Measurements from ENCODE around the gene ADORA2A. TPM values are rescaled to one million over a fixed set of nuclear protein-coding genes. Genes with fewer than 3 reads are reported as not detected.

The ADORA2A gene
- total and polyA plus RNA-seq, 4 donors: 5.5 to 54.9 (median 22.8) TPM

DNA sequence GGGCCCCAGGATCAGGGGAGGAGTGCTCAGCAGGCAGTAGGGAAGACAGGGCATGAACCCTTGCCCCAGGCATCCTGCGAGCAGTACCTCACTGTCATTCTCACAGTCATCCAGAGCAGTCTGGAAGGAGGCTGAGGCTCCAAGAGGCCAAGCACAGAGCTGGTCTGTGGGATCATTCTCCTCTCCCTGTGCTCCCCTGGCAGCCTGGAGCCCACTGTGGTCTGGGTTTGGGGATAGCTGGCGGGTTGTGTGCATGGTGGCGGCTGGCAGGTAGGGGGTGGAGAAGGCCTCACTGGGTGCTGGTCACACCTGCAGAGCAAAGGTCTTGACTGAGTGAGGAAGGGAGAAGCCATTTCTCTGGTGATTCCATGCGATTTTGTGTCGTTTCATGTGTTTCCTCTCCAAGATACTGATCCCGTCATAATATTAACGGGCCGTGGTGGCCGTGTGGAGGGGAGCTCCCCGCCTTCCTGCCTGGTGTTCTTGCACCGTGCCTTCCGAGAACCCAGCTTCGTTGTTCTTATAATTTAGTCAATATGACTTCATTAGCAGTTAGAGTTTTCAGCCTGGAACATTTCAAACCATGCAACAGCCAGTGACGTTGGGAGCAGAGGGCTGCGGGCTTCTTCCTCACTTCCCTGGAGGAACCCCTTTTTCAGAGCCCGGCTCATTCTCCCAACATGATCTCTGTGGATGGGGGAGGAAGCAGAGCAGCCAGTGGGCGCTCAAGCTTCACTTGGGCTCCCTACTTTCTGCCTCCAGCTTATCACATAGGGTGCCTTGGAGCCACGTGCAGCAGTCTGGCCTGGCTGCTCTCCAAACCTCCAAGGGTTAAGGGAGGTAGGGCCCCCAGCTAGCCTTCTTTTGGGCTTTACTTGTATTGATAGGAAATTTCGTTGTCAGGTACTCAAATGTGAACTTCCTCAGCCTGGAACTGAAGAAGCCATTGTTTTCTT lies 20.8 kb upstream of the ADORA2A start:
- TF ChIP-seq, protein P1, sequence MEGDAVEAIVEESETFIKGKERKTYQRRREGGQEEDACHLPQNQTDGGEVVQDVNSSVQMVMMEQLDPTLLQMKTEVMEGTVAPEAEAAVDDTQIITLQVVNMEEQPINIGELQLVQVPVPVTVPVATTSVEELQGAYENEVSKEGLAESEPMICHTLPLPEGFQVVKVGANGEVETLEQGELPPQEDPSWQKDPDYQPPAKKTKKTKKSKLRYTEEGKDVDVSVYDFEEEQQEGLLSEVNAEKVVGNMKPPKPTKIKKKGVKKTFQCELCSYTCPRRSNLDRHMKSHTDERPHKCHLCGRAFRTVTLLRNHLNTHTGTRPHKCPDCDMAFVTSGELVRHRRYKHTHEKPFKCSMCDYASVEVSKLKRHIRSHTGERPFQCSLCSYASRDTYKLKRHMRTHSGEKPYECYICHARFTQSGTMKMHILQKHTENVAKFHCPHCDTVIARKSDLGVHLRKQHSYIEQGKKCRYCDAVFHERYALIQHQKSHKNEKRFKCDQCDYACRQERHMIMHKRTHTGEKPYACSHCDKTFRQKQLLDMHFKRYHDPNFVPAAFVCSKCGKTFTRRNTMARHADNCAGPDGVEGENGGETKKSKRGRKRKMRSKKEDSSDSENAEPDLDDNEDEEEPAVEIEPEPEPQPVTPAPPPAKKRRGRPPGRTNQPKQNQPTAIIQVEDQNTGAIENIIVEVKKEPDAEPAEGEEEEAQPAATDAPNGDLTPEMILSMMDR (IDR thresholded peaks at IDR 0.05; ENCODE audit: control extremely low read depth, extremely low read depth): no peak
- Histone ChIP-seq H3K27ac (ENCODE audit: low read depth in 1 of 2, low read length in 1 of 2) (peak overlapping the region in 1 of 2 donors; percentile 28), H3K9ac (ENCODE audit: insufficient read depth in 1 of 2, low read length in 2 of 2) (no peak overlapping the region), H3K9me3 (ENCODE audit: control insufficient read depth in 4 of 4, insufficient read depth in 3 of 4, low read length in 3 of 4) (no peaks in the 10 kb centered on the region), H3K4me3 (no peak overlapping the region), H3K36me3 (ENCODE audit: control insufficient read depth in 4 of 4, insufficient read depth in 4 of 4, low read length in 4 of 4) (peaks cover 0 to 32% (median 7%) of the 10 kb centered on the region in 4 donors), H3K4me1 (ENCODE audit: control insufficient read depth in 5 of 5, insufficient read depth in 5 of 5, low read length in 5 of 5) (peaks cover 15 to 56% (median 37%) of the 10 kb centered on the region in 5 donors), H3K27me3 (ENCODE audit: control insufficient read depth in 3 of 3, insufficient read depth in 3 of 3, low read length in 2 of 3) (no peaks in the 10 kb centered on the region)
- 70 to 76% methylated on average over 19 of the region's 19 CpGs for WGBS, 2 donors
- ATAC-seq (ENCODE audit: insufficient read depth, low FRiP score) (no peak), DNase-seq (no peak)

DNA sequence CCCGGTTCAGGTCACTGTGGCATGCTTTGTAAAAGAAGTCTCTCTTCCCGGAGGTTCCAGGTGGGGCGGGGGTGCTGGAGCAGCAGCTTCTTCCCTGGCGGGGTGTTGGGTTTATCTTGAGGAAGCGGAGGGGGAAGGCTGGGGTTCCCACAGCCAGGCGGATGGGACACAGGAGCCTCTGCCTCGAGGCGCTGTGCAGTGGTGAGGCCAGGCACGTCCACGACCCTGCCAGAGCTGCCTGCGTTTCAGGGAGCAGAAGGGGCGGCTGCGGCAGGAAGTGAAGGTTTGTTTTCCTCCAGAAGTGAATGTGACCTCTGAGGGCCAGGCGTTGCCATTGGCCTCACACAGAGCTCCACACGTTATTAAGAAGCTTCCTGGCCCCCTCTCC lies 20.1 kb upstream of the ADORA2A start:
- WGBS, 2 donors: 28 to 47% methylated on average over 15 of the region's 15 CpGs
- H3K4me3 ChIP-seq: no peak overlapping the region
- peaks cover 0 to 33% (median 9%) of the 10 kb centered on the region in 4 donors for H3K36me3 ChIP-seq (ENCODE audit: control insufficient read depth in 4 of 4, insufficient read depth in 4 of 4, low read length in 4 of 4)
- H3K27ac ChIP-seq (ENCODE audit: low read depth in 1 of 2, low read length in 1 of 2): peak overlapping the region in 1 of 2 donors; percentile 8
- H3K9me3 ChIP-seq (ENCODE audit: control insufficient read depth in 4 of 4, insufficient read depth in 3 of 4, low read length in 3 of 4): no peaks in the 10 kb centered on the region
- no peaks in the 10 kb centered on the region for H3K27me3 ChIP-seq (ENCODE audit: control insufficient read depth in 3 of 3, insufficient read depth in 3 of 3, low read length in 2 of 3)
- no peak for ATAC-seq (ENCODE audit: insufficient read depth, low FRiP score)
- H3K4me1 ChIP-seq (ENCODE audit: control insufficient read depth in 5 of 5, insufficient read depth in 5 of 5, low read length in 5 of 5): peaks cover 12 to 54% (median 34%) of the 10 kb centered on the region in 5 donors
- peak; percentile 47 to 73 (median 53) for DNase-seq
- H3K9ac ChIP-seq (ENCODE audit: insufficient read depth in 1 of 2, low read length in 2 of 2): peak overlapping the region in 1 of 2 donors; percentile 3
- TF ChIP-seq, protein P1 (IDR thresholded peaks at IDR 0.05; ENCODE audit: control extremely low read depth, extremely low read depth): no peak

DNA sequence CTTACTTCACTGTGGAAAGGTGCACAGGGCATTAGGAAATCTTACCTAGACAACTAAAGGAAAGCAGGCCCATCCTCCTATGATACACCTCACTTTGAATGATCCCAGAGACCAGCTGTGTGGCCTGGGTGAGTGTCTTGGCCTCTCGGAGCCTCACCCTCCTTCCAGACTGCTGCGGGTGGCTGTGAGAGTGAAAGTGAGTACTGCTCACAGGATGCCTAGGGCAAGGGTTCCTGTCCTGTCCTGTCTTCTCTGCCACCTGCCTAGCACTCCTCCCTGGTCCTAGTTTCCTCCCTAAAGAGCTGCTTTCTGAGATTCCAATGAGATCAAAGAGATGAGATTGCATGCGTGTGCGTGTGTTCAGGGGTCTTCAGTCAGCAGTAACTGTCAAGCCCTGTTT lies 19.5 kb upstream of the ADORA2A start:
- ATAC-seq (ENCODE audit: insufficient read depth, low FRiP score) (no peak), DNase-seq (no peak)
- H3K4me3 ChIP-seq: no peak overlapping the region
- TF ChIP-seq, protein P1 (IDR thresholded peaks at IDR 0.05; ENCODE audit: control extremely low read depth, extremely low read depth): no peak
- no peaks in the 10 kb centered on the region for H3K9me3 ChIP-seq (ENCODE audit: control insufficient read depth in 4 of 4, insufficient read depth in 3 of 4, low read length in 3 of 4)
- H3K4me1 ChIP-seq (ENCODE audit: control insufficient read depth in 5 of 5, insufficient read depth in 5 of 5, low read length in 5 of 5): peaks cover 11 to 47% (median 28%) of the 10 kb centered on the region in 5 donors
- WGBS, 2 donors: 84 to 88% methylated on average over 4 of the region's 4 CpGs
- no peaks in the 10 kb centered on the region for H3K27me3 ChIP-seq (ENCODE audit: control insufficient read depth in 3 of 3, insufficient read depth in 3 of 3, low read length in 2 of 3)
- no peak overlapping the region for H3K9ac ChIP-seq (ENCODE audit: insufficient read depth in 1 of 2, low read length in 2 of 2)
- H3K36me3 ChIP-seq (ENCODE audit: control insufficient read depth in 4 of 4, insufficient read depth in 4 of 4, low read length in 4 of 4): peaks cover 0 to 38% (median 14%) of the 10 kb centered on the region in 4 donors
- peak overlapping the region in 1 of 2 donors; percentile 5 for H3K27ac ChIP-seq (ENCODE audit: low read depth in 1 of 2, low read length in 1 of 2)
